ENCODE data around the gene IL5.

DNA sequence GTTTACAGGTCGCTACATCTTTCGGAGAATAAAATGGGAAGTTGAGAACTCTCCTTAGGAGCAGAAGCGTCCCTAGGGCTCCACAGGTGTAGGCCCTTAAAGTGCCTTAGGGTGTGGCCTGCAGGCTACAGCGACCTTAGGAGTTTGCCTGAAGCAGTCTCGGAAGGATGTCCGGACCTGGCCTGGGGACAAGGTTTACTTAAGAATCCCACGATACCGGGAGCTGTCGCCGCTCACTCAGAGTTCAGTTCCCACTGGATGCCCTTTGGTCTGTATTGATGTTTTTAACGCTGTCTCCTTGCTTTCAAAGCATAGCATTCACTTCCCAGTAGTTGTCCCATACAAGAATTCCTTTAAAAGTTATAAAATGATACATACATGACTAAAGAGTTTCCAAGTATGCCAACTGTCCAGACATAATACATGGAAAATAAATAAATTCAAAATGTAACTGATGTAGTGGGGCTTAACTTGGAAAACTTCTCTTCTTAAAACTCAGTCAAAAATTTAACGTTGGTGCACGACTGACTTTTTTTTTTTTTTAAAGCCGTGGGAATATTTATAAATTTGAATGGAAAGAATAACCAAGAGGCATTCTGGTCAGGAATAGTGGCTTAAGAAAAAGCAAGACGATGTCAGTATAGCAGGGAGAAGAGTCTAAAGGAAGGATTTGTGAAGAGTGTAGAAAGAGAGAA is 14.3 kb upstream of the IL5 start:
- TF ChIP-seq, protein P1, sequence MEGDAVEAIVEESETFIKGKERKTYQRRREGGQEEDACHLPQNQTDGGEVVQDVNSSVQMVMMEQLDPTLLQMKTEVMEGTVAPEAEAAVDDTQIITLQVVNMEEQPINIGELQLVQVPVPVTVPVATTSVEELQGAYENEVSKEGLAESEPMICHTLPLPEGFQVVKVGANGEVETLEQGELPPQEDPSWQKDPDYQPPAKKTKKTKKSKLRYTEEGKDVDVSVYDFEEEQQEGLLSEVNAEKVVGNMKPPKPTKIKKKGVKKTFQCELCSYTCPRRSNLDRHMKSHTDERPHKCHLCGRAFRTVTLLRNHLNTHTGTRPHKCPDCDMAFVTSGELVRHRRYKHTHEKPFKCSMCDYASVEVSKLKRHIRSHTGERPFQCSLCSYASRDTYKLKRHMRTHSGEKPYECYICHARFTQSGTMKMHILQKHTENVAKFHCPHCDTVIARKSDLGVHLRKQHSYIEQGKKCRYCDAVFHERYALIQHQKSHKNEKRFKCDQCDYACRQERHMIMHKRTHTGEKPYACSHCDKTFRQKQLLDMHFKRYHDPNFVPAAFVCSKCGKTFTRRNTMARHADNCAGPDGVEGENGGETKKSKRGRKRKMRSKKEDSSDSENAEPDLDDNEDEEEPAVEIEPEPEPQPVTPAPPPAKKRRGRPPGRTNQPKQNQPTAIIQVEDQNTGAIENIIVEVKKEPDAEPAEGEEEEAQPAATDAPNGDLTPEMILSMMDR (IDR thresholded peaks at IDR 0.05) = no peak
- TF ChIP-seq POLR2A (IDR thresholded peaks at IDR 0.05) = no peak
